NCI-H1436 (cell line): Measurements from ENCODE around the gene TBC1D1.
A peak's percentile ranks its signal among the peaks of the same experiment; 100 is the strongest.

Experiments
- DNase-seq: peaks from one replicate; lab custom pipeline; 2025; lab: John Stamatoyannopoulos, UW

TBC1D1 gene

DNA sequence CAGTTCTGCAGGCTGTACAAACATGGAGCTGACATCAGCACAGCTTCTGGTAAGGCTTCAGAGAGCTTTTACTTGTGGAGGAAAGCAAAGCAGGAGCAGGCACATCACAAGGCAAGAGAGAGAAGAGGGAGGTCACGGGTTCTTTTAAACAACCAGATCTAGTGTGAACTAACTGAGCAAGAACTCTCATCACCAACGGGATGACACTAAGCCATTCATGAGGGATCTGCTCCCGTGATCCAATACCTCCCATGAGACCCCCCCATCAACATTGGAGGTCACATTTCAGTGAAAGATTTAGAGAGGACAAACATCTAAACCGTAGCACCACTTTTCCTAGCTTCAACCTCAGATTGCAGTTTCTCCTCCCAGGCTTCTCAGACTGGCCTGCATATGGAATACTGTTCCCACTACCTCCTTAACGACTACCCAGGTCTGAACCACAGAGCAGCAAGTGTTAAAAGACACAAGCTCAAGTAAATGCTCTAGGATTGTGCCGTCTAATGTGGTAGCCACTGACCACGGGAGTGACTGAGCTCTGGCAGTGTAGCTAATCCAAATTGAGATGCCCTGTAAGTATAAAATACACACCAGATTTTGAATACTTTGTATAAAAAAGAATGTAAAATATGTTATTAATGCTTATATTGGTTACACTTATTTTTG lies 262.0 kb downstream of the TBC1D1 start:
- no peak for DNase-seq

DNA sequence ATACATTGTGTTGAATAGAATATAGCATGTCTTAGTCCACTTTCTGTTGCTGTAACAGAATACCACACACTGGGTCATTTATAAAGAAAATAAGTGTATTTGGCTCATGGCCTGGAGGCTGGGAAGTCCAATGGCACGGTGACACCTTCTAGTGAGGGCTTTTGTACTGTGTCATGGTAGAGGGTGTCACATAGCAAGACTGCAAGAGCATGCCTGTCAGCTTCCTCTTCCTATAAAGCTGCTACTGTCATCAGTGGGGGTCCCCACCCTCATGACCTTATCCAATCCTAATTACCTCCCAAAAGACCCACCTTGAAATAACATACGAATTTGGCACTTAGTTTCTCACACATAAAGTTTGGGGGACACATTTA lies 262.5 kb downstream of the TBC1D1 start:
- no peak for DNase-seq

DNA sequence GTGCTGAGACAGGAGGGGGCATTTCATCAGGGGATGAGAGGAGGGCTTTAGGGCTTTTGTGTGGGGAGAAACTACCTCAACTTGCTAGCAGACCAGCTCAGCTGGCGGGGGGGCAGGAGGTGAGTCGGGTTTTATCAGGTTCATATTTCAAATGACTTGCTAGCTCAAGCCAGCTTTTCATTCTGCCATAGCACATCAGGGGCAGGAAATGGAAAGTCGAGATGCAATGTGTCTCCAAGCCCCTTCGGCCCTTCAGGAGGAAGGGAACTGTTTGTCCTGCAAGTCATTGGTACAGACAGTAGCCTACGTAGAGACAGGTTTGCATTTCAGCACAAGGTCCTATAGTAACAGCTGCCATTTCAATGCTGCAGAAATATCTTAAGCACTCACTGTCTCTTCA lies 263.4 kb downstream of the TBC1D1 start:
- DNase-seq, result no peak

DNA sequence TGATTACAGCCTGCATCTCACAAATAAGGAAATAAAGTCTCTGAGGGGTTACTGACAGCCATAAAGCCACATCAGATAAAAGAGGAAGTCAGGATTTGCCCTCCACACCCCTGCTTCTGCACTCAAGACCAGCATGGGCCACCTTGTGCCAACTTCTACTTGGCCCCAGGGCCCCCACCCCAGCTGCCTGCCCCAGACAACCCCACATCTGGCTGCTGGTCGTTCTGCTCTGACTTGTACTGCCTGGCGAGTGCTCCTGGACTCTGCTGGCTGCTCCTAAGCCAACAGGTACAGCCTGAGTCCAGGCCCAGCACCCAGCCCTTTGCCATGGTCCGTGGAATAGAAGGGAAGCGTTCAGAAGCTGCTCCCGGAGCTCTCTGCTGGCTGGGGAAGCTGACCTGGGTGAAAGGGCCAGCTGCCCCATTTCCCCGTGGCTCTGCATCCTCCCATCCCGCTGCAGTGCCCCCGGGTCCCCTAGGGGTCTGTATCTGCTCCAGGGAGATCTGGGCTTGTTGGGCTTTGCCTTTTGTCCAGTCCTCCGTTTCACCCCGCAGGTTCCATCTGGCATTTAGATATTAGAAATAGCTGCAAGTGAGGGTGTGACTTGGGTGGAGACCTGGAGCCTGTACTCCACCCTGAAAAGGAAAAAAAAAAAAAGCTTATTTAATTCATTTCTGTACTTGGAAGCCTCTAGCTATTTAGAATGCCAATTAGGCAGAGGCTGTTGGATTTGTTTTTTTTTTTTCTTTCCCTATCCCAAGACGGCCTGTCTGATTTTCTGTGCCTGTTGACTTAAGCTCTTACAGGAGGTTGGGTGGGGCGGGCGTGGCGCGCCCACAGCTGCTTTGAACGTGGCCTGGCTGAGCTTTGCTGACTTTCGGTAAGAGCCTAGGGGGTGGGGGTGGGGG lies 264.1 kb downstream of the TBC1D1 start:
- no peak for DNase-seq

DNA sequence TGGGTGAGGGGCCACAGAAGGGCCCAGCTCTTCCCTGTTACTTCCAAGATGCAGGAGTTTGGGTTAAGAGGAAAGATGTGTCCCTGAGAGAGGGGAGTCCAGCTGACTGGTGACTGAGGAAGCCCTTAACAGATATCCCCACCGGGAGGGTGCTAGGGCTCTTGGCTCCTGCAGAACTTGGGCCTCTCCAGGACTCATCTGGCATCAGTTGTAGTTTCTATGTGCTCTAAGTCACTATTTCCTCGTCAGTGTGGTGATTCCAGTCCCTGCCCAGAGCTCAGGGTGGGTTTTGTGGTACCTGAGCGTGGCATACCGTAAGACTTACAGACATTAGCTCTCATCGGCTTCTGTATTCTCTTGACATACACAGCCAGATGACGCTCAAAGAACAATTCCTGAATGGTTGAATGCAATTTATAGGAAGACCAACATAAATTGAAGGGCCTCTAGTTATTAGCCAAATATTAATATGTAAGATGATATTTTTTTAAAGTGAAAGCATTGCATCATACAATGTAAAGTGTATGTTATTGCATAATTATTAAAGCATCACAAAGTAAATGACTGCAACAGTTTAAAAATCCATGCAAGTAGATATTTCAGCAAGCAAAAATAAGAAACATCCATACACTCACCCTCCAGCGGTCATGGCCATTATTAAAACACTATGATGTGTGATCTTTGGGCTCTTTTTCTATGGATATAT lies 264.9 kb downstream of the TBC1D1 start:
- no peak for DNase-seq

DNA sequence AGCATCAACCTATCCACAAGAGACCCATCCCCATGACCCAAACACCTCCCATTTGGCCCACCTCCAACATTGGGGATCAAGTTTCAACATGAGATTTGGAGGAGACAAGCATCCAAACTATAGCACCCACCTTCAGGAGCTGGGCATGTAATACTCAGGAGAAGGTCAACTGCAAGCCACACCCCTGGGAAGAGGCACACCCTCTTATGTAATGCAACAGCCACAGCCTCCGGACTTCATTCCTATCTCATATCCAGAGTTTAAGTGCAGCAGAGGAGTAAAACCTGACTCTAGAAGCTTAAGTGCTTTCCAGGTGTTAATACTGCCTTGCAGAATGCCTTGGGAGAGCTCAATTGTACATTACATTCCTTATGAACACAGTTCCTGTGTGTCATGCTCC lies 266.7 kb downstream of the TBC1D1 start:
- no peak for DNase-seq

DNA sequence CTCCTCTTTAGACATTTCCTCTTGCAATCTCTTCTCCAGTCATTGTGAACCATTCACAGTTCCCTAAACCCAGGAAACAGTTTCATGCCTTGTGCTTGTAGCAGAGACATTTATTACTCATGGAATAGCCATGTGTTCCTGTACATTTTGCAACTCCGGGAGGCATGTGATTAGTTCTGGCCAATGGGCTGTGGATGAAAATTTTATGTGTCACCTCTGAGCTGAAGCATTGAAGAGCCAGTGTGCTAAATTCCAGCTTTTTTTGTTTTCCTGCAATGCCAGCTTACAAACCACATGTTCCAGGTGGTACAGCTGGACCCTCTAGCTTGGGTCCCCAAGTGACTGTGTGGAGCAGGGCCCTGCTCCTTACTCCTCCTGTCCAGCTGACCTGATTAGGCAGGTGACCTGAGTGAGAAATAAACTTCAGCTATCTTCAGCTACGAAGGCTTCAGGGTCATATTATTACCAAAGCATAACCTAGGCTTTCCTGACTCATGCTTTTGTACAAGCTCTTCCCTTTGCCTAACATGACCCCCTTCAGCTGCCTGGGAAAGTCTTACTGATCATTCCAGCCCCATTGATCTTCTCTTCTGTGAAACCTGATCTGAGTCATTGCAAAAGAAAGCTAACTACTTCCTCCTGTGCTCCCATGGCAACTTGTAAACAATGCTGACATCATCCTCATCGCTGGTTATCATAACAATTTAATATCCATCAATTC lies 269.8 kb downstream of the TBC1D1 start:
- DNase-seq, result peak; percentile 70

DNA sequence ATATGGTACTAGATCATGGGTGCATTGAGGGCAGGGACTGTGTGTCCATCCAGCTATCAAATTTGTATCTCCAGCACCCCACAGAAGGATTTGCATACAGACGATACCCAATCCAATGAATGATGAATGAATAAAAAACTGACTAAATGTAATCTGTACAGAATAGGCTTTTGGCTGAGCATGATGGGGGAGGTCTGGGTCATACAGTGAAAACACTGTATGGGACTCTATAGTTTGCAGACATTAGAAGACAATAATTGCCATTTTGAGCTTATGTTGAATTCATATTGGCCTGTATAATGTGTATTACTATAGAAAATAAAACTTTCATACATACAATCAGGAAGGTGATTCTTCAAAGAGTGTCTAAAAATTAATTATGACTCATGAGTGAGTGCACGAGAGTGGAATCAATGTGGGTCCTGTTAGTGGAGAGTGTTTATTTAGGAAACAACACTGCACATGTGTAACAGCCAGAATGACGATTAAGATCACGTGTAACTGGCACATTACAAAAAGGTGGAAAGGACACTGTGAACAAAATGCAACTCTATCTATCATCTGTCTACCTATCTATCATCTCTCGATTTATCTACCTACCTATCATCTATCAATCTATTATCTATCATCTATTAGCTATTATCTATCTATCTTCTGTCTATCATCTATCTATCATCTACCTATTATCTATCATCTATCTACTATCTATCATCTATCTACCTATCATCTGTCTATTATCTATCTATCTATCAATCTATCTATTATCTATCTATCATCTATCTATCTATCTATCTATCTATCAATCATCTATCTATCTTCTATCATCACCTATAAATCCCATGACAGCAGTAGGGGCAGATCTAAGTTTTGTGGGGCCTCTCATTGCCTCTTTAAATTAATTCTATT lies 270.6 kb downstream of the TBC1D1 start:
- no peak for DNase-seq

DNA sequence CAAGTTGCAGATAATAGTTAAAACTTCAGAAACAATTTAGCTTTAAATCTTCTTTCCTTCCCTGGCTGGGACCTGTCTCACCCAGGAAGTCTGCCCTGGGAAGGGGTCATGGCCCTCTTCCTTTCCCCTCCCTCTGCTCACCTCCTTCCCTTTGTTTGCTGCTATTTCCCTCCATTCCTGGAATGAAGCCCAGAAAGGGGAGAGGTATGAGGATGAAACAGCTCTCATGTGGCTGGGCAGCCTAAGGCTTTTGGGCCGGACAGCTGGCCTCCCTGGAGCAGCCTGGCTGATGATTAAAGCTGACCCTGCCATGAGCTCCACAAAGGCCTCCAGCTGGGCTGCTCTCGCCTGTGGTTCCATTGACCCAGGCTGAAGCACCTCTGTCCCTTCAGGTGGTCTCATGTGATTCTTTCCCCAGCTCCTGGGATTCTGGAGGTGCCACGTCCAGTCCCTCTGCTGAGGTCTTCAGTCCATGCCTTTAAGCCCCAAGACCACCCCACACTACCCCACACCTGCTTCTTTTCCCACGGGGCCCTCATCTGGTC lies 271.4 kb downstream of the TBC1D1 start:
- DNase-seq, result no peak

DNA sequence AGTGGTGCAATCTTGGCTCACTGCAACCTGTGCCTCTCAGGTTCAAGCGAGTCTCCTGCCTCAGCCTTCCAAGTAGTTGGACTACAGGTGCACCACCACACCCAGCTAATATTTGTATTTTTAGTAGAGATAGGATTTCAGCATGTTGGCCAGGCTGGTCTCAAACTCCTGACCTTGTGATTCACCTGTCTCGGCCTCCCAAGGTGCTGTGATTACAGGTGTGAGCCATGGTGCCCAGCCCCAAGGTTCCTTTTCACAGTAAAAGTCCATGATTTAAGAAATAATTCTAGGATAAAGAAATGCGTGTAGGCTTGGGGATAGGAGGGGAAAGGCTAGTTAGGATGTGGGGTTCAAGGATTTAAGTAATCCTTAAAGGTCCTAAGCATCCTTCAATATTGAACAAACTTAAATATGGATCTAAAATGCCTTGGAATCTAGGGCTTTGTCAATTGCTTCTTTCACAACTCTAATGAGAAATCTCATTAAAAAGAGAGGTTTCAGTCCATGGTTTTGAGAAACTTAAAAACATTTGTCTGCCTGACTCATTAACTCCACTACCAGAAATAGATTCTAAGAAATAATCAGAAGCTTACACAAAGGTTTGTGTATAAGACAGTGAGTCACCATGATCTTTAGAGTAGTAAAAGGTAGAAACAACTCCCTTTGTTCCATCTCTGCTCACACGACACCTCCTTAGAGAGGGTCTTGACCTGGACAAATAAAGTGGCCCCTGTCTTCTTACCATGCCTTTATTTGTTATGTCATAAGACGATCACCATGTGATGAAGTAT lies 272.5 kb downstream of the TBC1D1 start:
- DNase-seq, result no peak

DNA sequence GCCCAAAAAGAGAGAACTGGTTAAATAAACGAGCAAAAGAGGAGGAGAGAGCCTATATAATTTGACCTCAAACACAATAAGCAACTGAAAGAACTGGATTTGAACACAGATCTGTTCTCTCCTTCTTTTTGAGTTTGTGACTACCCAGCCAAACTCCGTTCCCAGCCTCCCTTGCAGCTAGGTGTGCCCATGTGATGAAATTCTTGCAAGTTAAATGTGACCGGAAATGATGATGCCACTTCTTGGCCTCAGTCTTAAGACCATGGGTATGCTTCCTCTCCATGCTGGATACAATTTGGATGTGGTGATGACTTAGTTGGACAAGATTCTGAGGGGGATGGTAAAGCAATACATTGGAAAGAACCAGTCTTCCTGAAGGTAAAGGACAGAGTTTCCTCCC lies 273.5 kb downstream of the TBC1D1 start:
- no peak for DNase-seq

DNA sequence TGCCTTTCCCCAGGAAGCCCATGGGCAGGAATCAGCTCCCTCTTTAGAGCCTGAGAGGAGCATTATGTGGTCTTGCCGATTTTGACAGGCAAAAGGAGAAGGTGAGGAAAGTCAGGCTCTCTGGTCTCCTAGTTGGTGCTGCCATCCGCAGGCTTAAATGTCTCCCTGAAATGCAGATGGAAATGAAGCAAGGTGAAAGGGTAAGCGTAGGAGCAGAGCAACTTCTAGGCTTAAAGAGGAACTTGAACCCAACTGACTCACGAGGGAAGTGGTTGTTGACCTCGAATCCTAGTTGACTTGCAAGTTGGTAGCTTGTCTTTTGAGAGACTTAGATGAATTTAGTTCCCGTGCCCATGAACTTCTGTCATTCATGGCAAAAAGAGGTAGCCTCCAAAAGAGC lies 275.2 kb downstream of the TBC1D1 start:
- DNase-seq, result no peak

DNA sequence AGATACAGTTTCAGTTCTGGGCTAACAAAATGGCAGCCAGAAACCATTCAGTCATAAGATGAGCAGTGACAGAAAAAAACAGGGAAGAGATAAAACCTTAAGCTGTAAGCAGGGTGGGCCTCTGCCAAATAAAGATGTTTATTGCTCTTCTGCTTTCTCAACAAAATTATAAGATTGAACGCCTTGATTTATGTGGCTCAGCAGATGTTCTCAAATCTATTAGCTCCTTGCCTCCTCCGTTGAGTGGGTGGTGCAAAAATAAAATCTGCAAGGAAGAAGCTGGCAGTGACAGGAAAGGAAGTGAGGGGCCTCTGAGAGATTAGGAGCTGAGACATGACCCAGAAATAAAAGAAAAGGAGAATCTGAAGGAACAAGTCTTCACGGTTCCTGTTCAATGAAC lies 275.9 kb downstream of the TBC1D1 start:
- no peak for DNase-seq

DNA sequence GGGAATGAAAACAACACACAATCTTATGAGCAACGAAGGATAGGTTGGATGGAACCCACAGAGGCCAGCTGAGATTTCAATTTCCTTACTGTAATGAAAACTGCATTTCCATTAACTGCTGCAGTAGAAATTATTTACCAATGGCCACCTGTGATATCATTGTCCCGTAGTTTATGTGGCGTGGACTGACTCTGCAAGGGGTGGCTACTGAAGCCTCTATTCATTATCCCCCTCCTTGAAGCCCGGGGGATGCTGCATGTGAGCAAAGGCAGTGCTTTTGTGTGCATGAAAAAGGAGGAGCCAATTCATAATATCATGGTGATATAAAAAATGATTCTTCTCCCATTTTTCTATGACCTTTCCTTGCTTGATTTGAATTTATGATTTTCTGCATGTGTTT lies 277.1 kb downstream of the TBC1D1 start:
- no peak for DNase-seq

DNA sequence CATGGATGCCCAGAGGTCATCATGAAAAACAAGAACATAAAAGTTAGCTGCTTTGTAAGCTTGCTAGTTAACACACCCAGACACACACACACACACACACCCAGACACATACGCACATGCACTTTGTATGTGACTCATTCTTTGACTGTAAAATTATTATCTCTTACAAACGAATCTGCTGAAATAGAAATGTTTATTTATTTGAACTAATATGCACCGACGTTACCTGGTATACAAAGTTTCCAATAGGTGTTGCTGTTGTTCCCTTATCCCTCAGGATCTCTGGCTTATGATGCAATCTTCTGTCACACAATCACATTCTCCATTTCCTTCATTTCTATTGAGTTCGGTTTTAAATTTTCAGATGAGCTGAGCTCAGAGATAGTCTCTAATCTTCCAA lies 278.6 kb downstream of the TBC1D1 start:
- DNase-seq, result no peak

DNA sequence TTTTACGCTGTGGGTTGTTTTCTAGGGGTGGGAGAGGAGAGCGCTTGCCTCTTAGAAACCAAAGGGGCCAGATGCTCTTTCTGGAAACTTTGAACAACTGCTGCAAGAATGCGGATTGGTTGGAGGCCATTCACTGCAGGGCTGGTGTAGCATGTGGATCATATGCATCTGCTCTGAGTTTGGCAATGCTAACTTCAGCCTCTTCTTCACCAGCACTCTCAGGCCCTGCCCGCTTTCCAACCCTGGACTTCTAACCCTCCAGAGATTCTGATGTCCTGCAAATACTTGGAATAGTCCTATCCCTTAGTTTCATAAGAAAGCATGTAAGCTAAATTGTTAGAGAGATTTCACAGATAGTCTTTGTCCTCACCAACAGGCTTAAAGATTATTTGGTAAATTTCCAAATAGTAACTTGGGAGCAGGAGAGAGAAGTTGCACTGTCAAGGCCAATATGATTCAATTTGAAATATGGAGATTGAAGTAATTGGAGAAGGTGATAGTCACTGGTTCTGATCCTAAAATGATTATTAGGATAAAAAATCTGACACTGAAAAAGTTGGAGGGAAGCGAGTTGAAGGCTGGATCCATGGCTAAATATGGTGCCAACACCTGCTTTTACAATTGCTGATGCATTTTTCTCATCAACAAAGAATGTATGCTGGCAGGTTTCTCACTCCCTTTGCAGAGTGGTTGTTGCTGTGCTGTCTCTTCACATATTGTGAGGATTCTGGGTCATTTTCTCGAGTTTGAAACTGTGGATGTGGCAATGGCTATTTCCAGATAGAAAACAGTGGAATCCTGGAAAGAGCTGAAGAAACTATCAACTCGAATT lies 279.7 kb downstream of the TBC1D1 start:
- DNase-seq, result no peak

DNA sequence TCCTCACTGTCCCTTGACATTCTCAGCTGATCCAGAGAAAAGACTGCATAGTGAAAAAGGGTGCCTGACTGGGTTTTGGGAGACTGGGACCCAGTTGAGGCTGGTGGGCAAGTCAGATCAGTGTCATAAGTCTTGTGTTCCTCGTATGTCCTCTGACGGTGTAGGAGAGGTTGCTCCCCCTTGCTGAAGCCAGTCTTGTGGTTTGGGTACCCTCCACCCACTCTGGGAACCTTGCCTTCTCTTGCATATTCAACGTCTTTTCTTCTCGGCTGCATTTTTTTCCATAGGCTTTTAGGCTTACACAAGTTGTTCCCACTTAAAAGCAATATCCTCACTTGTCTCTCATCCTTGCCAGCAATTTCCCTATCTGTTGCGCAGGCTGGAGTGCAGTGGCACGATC lies 281.2 kb downstream of the TBC1D1 start:
- no peak for DNase-seq

DNA sequence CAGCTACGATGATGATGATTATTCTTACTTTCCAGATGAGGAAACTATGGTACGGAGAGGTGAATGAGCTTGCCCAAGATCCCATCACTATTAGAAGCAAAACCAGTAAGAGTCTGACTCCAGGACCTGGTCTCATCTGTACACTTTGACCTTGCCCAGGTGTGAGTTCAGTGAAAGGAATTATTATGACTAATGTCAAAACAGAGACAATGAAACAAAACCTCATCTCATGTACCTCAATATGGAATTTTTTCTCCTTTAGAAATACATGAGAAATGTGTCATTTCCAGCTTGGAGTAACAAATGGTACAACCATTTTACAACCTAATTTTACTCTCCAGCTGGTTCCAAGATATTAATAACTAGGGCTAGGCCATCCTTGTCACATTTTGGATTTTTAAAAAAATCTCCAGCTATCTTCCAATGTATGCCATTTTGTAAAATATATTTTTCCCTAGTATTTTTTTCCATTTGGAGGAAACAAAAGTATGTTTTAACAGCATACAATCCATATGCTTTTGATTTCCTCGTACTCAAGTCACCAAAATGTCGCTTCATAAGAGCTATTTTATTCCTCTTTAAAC lies 283.1 kb downstream of the TBC1D1 start:
- no peak for DNase-seq

DNA sequence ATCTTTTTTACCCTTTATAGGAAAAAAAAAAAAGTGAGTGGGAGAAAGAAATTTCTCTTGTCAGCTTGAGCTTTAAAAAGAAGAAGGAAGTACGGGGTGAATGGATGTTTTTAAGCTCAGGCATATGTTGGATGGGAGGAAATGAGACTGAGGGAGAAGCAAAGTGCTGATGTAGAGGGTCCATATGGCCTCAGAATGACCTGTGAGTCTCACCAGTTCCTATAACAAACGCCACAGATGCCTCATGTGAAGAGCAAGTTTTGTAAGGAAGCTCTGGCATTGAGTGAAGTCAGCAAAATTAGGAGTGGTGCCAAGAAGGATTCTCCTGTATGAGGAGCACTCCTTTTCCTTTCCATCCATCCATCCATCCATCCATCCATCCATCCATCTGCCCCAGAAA lies 283.9 kb downstream of the TBC1D1 start:
- no peak for DNase-seq
